HG02852 (cell line): ENCODE measurements around the gene TRMT11.
"Not testable (repeated sequence)": the region's sequence is repeated elsewhere in the genome, so short reads cannot be mapped to it uniquely, and the experiment has no call there.

Source experiments
- ATAC-seq: cut with Tn5 transposase; IDR thresholded peaks from one replicate; pipeline ENCODE4 v1.9.1; 2021; ENCODE audit warnings: mild to moderate bottlenecking, moderate library complexity; ENCODE audit not compliant: unreplicated experiment

TRMT11 gene

GRCh38 chr6:126040826-126041225 lies 54.5 kb downstream of the TRMT11 start:
- no peak for ATAC-seq

GRCh38 chr6:126041516-126041915 lies 55.2 kb downstream of the TRMT11 start:
- ATAC-seq = no peak

GRCh38 chr6:126042001-126042419 lies 55.7 kb downstream of the TRMT11 start:
- ATAC-seq = no peak

- ATAC-seq = no peak
Measured at GRCh38 chr6:126047648-126048047, 61.3 kb downstream of the TRMT11 start.

GRCh38 chr6:126048635-126049034 lies 62.3 kb downstream of the TRMT11 start:
- ATAC-seq = no peak

- ATAC-seq = no peak
Measured at GRCh38 chr6:126050795-126051194, 64.5 kb downstream of the TRMT11 start.

GRCh38 chr6:126051791-126052190 lies 65.5 kb downstream of the TRMT11 start:
- no peak for ATAC-seq

- ATAC-seq = no peak
Measured at GRCh38 chr6:126052485-126052884, 66.1 kb downstream of the TRMT11 start.

- ATAC-seq = no peak
Measured at GRCh38 chr6:126054258-126054702, 67.9 kb downstream of the TRMT11 start.

- no peak for ATAC-seq
Measured at GRCh38 chr6:126054802-126055201, 68.5 kb downstream of the TRMT11 start.

- ATAC-seq = no peak
Measured at GRCh38 chr6:126055449-126055848, 69.1 kb downstream of the TRMT11 start.

GRCh38 chr6:126056355-126057004 lies 70.1 kb downstream of the TRMT11 start:
- ATAC-seq = no peak

GRCh38 chr6:126058085-126058484 lies 71.7 kb downstream of the TRMT11 start:
- ATAC-seq = not testable (repeated sequence)

GRCh38 chr6:126060400-126060799 lies 74.1 kb downstream of the TRMT11 start:
- no peak for ATAC-seq

GRCh38 chr6:126063512-126064146 lies 77.3 kb downstream of the TRMT11 start:
- peak; percentile 55 for ATAC-seq

- no peak for ATAC-seq
Measured at GRCh38 chr6:126064257-126064747, 78.0 kb downstream of the TRMT11 start.

GRCh38 chr6:126064748-126065401 lies 78.5 kb downstream of the TRMT11 start:
- no peak for ATAC-seq

GRCh38 chr6:126066053-126067048 lies 80.0 kb downstream of the TRMT11 start:
- no peak for ATAC-seq

- ATAC-seq = no peak
Measured at GRCh38 chr6:126067073-126067472, 80.7 kb downstream of the TRMT11 start.

GRCh38 chr6:126069449-126069848 lies 83.1 kb downstream of the TRMT11 start:
- ATAC-seq = no peak
